ENCODE data around the gene TMC6. TPM values are rescaled to one million over a fixed set of nuclear protein-coding genes. Genes with fewer than 3 reads are reported as not detected.

The TMC6 gene
- total RNA-seq, 2 donors from 2014 or later = 21.0 to 32.3 TPM

DNA sequence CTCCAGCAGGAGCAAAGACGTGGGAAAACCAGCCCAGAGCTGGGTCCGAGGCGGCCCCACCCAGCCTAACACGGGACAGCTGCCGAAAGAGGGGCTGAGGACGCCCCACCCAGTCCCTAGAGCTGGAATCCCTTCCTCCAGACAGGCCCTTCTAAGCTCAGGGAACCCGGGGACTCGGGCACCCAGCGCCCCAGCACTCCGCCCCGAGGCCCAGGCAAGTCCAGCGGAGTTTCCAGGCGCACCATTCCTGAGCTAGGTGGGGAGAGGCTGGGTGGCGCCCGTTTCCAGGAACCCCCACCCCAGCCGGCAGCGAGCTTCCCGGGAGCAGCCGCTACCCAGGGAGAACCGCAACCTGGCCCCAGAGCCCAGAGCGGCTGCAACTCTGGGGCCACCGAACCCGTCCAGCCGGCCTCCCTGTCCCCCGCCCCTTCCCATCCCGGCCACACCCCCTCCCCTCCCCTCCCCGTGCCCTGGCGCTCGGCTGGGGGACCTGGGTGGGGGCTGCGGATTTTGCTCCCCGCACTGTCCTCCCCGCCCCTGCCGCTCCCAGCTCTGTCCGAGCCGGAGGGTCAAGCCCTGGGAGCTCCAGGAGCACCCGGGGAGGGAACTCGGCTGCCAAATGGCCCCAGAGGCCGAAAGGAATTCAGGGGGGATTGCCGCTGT is 536 bp downstream of the TMC6 start:
- peak overlapping the region; percentile 69 to 91 (median 83) for H3K27ac ChIP-seq
- ATAC-seq (peak; percentile 37), DNase-seq (peak; percentile 35 to 58 (median 48))
- WGBS, 2 donors = 1% methylated on average over 30 of the region's 39 CpGs; no CpG with 5 or more reads in 1 of the 2 donors
- peak overlapping the region; percentile 35 to 62 for H3K4me3 ChIP-seq
- intact Hi-C loops (cut with DNase I) = no loop called here
- no peaks in the 10 kb centered on the region for H3K27me3 ChIP-seq
- H3K4me1 ChIP-seq = peaks cover 44% of the 10 kb centered on the region
- no peaks in the 10 kb centered on the region for H3K9me3 ChIP-seq
- peaks cover 0 to 2% of the 10 kb centered on the region in 2 donors for H3K36me3 ChIP-seq (replicated peaks in 1 of 2; ENCODE audit: insufficient read depth in 1 of 2, low read depth in 2 of 2)
- TF ChIP-seq, protein P1, sequence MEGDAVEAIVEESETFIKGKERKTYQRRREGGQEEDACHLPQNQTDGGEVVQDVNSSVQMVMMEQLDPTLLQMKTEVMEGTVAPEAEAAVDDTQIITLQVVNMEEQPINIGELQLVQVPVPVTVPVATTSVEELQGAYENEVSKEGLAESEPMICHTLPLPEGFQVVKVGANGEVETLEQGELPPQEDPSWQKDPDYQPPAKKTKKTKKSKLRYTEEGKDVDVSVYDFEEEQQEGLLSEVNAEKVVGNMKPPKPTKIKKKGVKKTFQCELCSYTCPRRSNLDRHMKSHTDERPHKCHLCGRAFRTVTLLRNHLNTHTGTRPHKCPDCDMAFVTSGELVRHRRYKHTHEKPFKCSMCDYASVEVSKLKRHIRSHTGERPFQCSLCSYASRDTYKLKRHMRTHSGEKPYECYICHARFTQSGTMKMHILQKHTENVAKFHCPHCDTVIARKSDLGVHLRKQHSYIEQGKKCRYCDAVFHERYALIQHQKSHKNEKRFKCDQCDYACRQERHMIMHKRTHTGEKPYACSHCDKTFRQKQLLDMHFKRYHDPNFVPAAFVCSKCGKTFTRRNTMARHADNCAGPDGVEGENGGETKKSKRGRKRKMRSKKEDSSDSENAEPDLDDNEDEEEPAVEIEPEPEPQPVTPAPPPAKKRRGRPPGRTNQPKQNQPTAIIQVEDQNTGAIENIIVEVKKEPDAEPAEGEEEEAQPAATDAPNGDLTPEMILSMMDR (IDR thresholded peaks at IDR 0.05) = no peak
- no peak for TF ChIP-seq POLR2A (IDR thresholded peaks at IDR 0.05)

DNA sequence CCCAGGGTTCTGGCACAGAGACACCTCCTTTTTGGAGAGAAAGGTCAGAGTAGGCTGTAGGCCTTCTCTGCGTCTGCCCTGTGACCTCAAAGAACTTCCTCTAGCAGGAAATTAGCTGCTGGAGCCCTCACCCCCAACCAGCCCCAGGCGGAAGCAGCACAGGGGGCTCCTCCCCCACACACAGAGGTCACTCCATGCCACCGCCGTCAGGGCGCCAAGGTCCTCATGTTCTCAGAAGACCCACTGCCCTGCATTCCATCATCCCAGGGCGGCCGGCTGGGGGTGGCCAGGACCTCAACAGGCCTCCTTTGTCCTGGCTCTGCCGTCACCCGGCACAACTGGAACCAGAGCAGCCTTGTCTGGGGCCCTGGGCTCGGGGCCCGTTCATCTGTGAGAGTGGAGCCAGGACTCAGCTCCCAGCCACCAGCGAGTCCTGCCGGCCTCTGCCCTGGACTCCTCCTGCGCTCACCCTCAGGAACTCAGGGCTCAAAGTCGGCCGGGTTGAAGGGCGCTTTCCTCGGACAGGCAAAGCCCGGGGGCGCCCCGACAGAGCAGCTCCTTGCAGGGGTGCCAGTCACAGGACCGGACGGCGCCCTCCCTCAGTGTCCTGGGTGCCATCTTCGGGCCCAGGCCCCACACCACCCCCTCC is 1.2 kb downstream of the TMC6 start:
- WGBS, 2 donors = 18 to 67% methylated on average over 1 to 24 of the region's 25 CpGs

DNA sequence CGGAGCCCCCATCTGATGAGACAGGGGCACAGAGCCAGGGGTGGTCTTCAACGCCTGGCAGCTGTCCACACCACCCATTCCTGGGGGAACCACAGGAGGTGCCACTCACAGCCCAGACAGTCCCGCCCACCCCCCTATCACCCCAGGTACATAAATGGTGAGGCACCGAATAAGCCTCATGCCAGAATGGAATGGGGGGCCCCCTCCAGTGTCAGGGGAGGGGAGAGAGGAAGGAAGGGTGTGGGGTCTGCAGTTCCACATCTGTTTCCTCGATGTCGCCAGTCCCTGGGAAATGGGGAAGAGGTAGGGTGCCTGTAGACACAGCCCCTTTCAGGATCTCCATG is 1.7 kb downstream of the TMC6 start:
- WGBS, 2 donors = 62 to 72% methylated on average over 3 to 6 of the region's 6 CpGs
- peaks cover 41% of the 10 kb centered on the region for H3K4me1 ChIP-seq

More for the DNA sequence above, 1.2 kb downstream of the TMC6 start:
- intact Hi-C loops (cut with DNase I) = no loop called here
- peak overlapping the region; percentile 35 to 62 for H3K4me3 ChIP-seq
- ATAC-seq (peak; percentile 57), DNase-seq (peak; percentile 64 to 82 (median 72))
- peaks cover 0 to 4% of the 10 kb centered on the region in 2 donors for H3K36me3 ChIP-seq (replicated peaks in 1 of 2; ENCODE audit: insufficient read depth in 1 of 2, low read depth in 2 of 2)
- H3K9me3 ChIP-seq = no peaks in the 10 kb centered on the region
- H3K27ac ChIP-seq = peak overlapping the region; percentile 69 to 91 (median 83)
- TF ChIP-seq, protein P1 (IDR thresholded peaks at IDR 0.05) = no peak
- peak; percentile 34 to 85 (median 77) for TF ChIP-seq POLR2A (IDR thresholded peaks at IDR 0.05)
- no peaks in the 10 kb centered on the region for H3K27me3 ChIP-seq
- H3K4me1 ChIP-seq = peaks cover 44% of the 10 kb centered on the region

DNA sequence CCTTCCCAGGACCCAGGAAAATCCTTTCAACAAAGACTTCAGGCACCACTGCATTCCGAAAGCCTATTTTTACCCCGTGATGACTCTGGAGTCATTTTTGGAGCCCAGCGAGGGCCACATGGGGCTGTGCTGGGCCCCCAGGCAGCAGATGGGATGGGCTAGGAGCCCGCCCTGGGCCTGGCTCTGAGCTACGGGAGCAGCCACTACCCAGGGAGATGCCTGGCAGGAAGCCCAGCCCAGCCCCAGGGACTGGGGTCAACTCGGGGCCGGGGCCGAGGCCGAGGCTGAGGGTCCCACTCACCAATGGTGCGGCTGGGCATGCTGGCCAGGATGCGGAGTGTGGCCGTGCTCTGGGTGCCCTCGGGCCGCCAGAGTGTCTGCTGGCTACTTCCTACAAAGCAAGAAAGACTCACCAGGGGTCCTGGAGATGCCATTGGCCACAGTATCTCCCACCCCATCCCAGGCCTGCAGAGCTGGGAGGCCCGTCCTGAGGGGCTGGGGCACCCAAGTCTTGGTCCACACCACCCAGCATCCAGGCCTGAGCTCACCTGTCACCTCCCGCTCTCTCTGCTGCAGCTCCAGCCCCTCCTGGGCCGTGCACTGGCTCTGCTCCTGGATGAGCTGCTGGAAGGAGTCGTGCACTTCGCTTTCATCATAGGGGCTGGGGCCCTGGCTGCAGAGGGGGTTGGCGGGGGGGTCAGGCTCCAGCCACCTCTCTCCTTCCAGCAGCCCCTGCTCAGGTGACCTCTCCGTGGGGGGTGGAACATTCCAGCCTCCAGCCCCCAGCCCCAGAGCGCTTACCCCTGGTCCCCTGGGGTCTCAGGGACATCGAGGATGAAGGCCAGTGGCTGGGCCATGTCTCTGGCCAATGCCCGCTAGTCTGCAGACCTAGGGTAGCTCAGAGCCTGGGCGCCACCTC is 2.3 kb downstream of the TMC6 start:
- WGBS, 2 donors = 69 to 70% methylated on average over 5 to 23 of the region's 25 CpGs
- H3K4me1 ChIP-seq = peaks cover 35% of the 10 kb centered on the region
- DNase-seq (peak in 1 of 4 donors; percentile 16), ATAC-seq (no peak)
- no peaks in the 10 kb centered on the region for H3K9me3 ChIP-seq
- intact Hi-C loops (cut with DNase I) = no loop called here
- no peak overlapping the region for H3K4me3 ChIP-seq
- no peaks in the 10 kb centered on the region for H3K27me3 ChIP-seq
- peak overlapping the region; percentile 69 to 91 (median 83) for H3K27ac ChIP-seq
- peaks cover 0 to 5% of the 10 kb centered on the region in 2 donors for H3K36me3 ChIP-seq (replicated peaks in 1 of 2; ENCODE audit: insufficient read depth in 1 of 2, low read depth in 2 of 2)
- TF ChIP-seq POLR2A (IDR thresholded peaks at IDR 0.05) = no peak
- TF ChIP-seq, protein P1 (IDR thresholded peaks at IDR 0.05) = no peak

More for the DNA sequence above, 1.7 kb downstream of the TMC6 start:
- Histone ChIP-seq H3K27me3 (no peaks in the 10 kb centered on the region), H3K27ac (peak overlapping the region; percentile 69 to 91 (median 83)), H3K4me3 (no peak overlapping the region), H3K9me3 (no peaks in the 10 kb centered on the region), H3K36me3 (replicated peaks in 1 of 2; ENCODE audit: insufficient read depth in 1 of 2, low read depth in 2 of 2) (peaks cover 0 to 5% of the 10 kb centered on the region in 2 donors)
- intact Hi-C loops (cut with DNase I) = no loop called here
- TF ChIP-seq POLR2A (IDR thresholded peaks at IDR 0.05) = no peak
- TF ChIP-seq, protein P1 (IDR thresholded peaks at IDR 0.05) = no peak
- ATAC-seq (no peak), DNase-seq (no peak)
